ENCODE results near the gene GNG14. TPM values are rescaled to one million over a fixed set of nuclear protein-coding genes. Genes with fewer than 3 reads are reported as not detected.
"Not testable (repeated sequence)": the region's sequence is repeated elsewhere in the genome, so short reads cannot be mapped to it uniquely, and the experiment has no call there.

GNG14 gene
- total RNA-seq, 1 donor from 2014 or later: not detected

- intact Hi-C loops (cut with DNase I): loop anchor here (5.0 kb wide), 1 partner anchor 104 kb away; no protein-coding TSS in a partner anchor
Observed at GRCh38 chr19:12666265-12667048, 21.3 kb upstream of the GNG14 start, which contains the start of the genes MAN2B1 and WDR83. Gene MAN2B1 (minus strand): TSS chr19:12666742. CDS start chr19:12666701, 41 bp downstream. Gene WDR83 (plus strand): TSS chr19:12666807. CDS start chr19:12669791, 2,984 bp downstream.

GRCh38 chr19:12667731-12668302 is 20.0 kb upstream of the GNG14 start:
- intact Hi-C loops (cut with DNase I): loop anchor here (5.0 kb wide), 1 partner anchor 106 kb away; no protein-coding TSS in a partner anchor
- no peak for DNase-seq (ENCODE audit: low spot score)

More at GRCh38 chr19:12666265-12667048, 21.3 kb upstream of the GNG14 start, which contains the start of the genes MAN2B1 and WDR83:
- DNase-seq (ENCODE audit: low spot score): peak; percentile 90

GRCh38 chr19:12668346-12668745 is 19.5 kb upstream of the GNG14 start:
- no peak for DNase-seq (ENCODE audit: low spot score)
- intact Hi-C loops (cut with DNase I): loop anchor here (5.0 kb wide), 1 partner anchor 106 kb away; no protein-coding TSS in a partner anchor

- intact Hi-C loops (cut with DNase I): loop anchor here (1.0 to 5.0 kb wide), 2 partner anchors 12 to 107 kb away; partner anchors contain the start of gene DHPS
- DNase-seq (ENCODE audit: low spot score): no peak
Observed at GRCh38 chr19:12668932-12669269, 18.9 kb upstream of the GNG14 start.

GRCh38 chr19:12669270-12670158 is 18.3 kb upstream of the GNG14 start:
- intact Hi-C loops (cut with DNase I): loop anchor here (1.0 to 10.0 kb wide), 3 partner anchors 12 to 175 kb away; partner anchors contain the start of gene DHPS
- peak; percentile 93 for DNase-seq (ENCODE audit: low spot score)

- DNase-seq (ENCODE audit: low spot score): no peak
- intact Hi-C loops (cut with DNase I): loop anchor here (10.0 kb wide), 1 partner anchor 174 kb away; no protein-coding TSS in a partner anchor
Observed at GRCh38 chr19:12670159-12670928, 17.5 kb upstream of the GNG14 start.

- no peak for DNase-seq (ENCODE audit: low spot score)
- intact Hi-C loops (cut with DNase I): loop anchor here (10.0 kb wide), 1 partner anchor 172 kb away; no protein-coding TSS in a partner anchor
Observed at GRCh38 chr19:12672744-12673143, 15.1 kb upstream of the GNG14 start.

- intact Hi-C loops (cut with DNase I): loop anchor here (10.0 kb wide), 1 partner anchor 169 kb away; no protein-coding TSS in a partner anchor
- DNase-seq (ENCODE audit: low spot score): no peak
Observed at GRCh38 chr19:12675399-12675798, 12.4 kb upstream of the GNG14 start.

GRCh38 chr19:12675940-12676339 is 11.9 kb upstream of the GNG14 start:
- intact Hi-C loops (cut with DNase I): loop anchor here (10.0 kb wide), 1 partner anchor 169 kb away; no protein-coding TSS in a partner anchor
- DNase-seq (ENCODE audit: low spot score): no peak

- intact Hi-C loops (cut with DNase I): loop anchor here (10.0 kb wide), 1 partner anchor 168 kb away; no protein-coding TSS in a partner anchor
- DNase-seq (ENCODE audit: low spot score): peak; percentile 92
Observed at GRCh38 chr19:12676384-12676792, 11.4 kb upstream of the GNG14 start.

- intact Hi-C loops (cut with DNase I): loop anchor here (10.0 kb wide), 1 partner anchor 168 kb away; no protein-coding TSS in a partner anchor
- DNase-seq (ENCODE audit: low spot score): no peak
Observed at GRCh38 chr19:12676928-12677327, 10.9 kb upstream of the GNG14 start.

GRCh38 chr19:12678039-12678438 is 9.8 kb upstream of the GNG14 start:
- DNase-seq (ENCODE audit: low spot score): not testable (repeated sequence)
- intact Hi-C loops (cut with DNase I): loop anchor here (10.0 kb wide), 1 partner anchor 167 kb away; no protein-coding TSS in a partner anchor

GRCh38 chr19:12680034-12680433 is 7.8 kb upstream of the GNG14 start:
- intact Hi-C loops (cut with DNase I): loop anchor here (5.0 kb wide), 1 partner anchor 122 kb away; the partner anchor contains the start of genes PRDX2 and THSD8

GRCh38 chr19:12681074-12681987 is 6.5 kb upstream of the GNG14 start, which contains the start of gene DHPS:
Gene DHPS (minus strand): TSS chr19:12681880. CDS start chr19:12681766, 114 bp downstream.
- peak; percentile 95 for DNase-seq (ENCODE audit: low spot score)
- intact Hi-C loops (cut with DNase I): loop anchor here (1.0 to 5.0 kb wide), 2 partner anchors 12 to 121 kb away; partner anchors contain the start of genes PRDX2 and THSD8

More at GRCh38 chr19:12680034-12680433, 7.8 kb upstream of the GNG14 start:
- DNase-seq (ENCODE audit: low spot score): no peak

GRCh38 chr19:12685831-12686230 is 2.0 kb upstream of the GNG14 start:
- intact Hi-C loops (cut with DNase I): no loop called here
- no peak for DNase-seq (ENCODE audit: low spot score)

GRCh38 chr19:12689012-12689411 is 1.2 kb downstream of the GNG14 start:
- DNase-seq (ENCODE audit: low spot score): no peak
- intact Hi-C loops (cut with DNase I): no loop called here
